SH-SY5Y (cell line): ENCODE data around the gene C5orf63.

Experiments used
- GATA2 ChIP-seq: IDR thresholded peaks from 2 replicates; pipeline ENCODE4 v1.6.1; 2011; ENCODE audit warnings: mild to moderate bottlenecking, low read depth, low read length
- GATA3 ChIP-seq: IDR thresholded peaks from 2 replicates; pipeline ENCODE4 v1.6.1; 2011; ENCODE audit warnings: low read depth, mild to moderate bottlenecking, low read length, moderate library complexity

The C5orf63 gene

DNA sequence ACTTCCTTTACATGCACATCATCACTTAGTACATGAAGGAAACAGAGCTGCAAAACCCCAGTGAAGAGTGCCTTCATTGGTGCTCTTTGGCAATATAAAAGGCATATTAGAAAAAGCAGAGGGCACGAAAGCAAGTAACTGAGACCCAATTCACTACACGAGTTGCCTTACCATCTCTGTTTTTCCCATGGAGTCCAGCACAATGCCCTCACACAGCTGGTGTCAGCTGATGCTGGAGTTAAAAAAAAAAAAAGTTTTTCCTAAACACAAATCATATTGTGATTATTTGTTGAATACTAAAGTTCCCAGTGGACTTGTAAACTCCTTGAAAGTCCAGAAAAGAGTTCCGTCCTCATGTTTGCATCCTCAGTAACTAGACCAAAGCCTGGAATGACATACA, 68.6 kb downstream of the C5orf63 start:
- TF ChIP-seq GATA3 = no peak
- no peak for TF ChIP-seq GATA2

- TF ChIP-seq GATA2 = no peak
- no peak for TF ChIP-seq GATA3
Observed at GRCh38 chr5:127003798-127004495, 69.4 kb downstream of the C5orf63 start.

GRCh38 chr5:127002390-127002789, 70.9 kb downstream of the C5orf63 start:
- TF ChIP-seq GATA3 (no peak), GATA2 (no peak)

GRCh38 chr5:127001621-127002296, 71.5 kb downstream of the C5orf63 start:
- no peak for TF ChIP-seq GATA3
- TF ChIP-seq GATA2 = no peak
